Mesothelial cell of epicardium (in vitro differentiated cells): ENCODE data around the gene LRRK1. TPM values are rescaled to one million over a fixed set of nuclear protein-coding genes. Genes with fewer than 3 reads are reported as not detected.

Source experiments
- DNase-seq, 2 experiments: peaks; one replicate each; pipeline ENCODE4 v3.0.0; 2021; ENCODE audit warnings: low spot score in 2 of 2; ENCODE audit not compliant: unreplicated experiment in 2 of 2
- H3K27ac Mint-ChIP-seq: 2 replicates; pipeline ENCODE4 v1.8.0; 2021; ENCODE audit warnings: mixed read lengths
- H3K27me3 Mint-ChIP-seq: 2 replicates; pipeline ENCODE4 v1.8.0; 2021; ENCODE audit warnings: low read depth, mixed read lengths
- H3K36me3 Mint-ChIP-seq: 2 replicates; pipeline ENCODE4 v1.8.0; 2021; ENCODE audit warnings: mixed read lengths
- H3K4me1 Mint-ChIP-seq: 2 replicates; pipeline ENCODE4 v1.8.0; 2021; ENCODE audit warnings: mixed read lengths
- H3K4me3 Mint-ChIP-seq: 2 replicates; pipeline ENCODE4 v1.8.0; 2021; ENCODE audit warnings: mild to moderate bottlenecking, moderate library complexity, mixed read lengths
- H3K9me3 Mint-ChIP-seq: 2 replicates; pipeline ENCODE4 v1.8.0; 2021; ENCODE audit warnings: mixed read lengths
- CTCF ChIP-seq: fragments of 200-600 bp; sonication (generic); IDR thresholded peaks from one replicate; pipeline ENCODE4 v1.5.0; 2021; ENCODE audit warnings: antibody characterized with exemption; ENCODE audit not compliant: unreplicated experiment
- total RNA-seq: library from RNA; stranded (reverse); gene quantifications from 3 replicates; pipeline ENCODE4 v1.2.1, GENCODE V29; 2021

LRRK1 gene
- total RNA-seq, 1 donor from 2014 or later: 2.3 TPM

DNA sequence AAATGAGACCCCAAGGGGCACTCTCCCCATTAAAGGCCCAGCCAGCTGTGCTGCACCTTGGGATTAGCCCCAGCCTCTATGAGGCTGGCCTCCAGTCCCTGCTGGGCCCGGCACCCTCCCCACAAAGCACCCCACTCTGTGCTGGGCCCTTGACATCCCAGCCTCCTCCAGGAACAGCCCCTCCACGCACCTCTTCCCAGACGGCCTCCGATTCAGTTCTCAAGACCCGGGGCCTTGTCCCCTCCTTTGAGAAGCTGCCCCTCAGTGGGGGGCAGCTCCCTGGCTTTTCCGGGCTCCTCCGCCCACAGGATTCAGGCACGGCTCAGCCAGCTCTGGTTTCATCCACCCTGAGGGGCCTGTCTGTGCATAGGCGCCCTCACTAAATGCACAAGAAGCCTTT is 144.1 kb downstream of the LRRK1 start:
- no peak for TF ChIP-seq CTCF
- peak overlapping the region; percentile 47 for H3K27ac Mint-ChIP-seq
- no peaks in the 10 kb centered on the region for H3K27me3 Mint-ChIP-seq
- no peak for DNase-seq
- peaks cover 10% of the 10 kb centered on the region for H3K36me3 Mint-ChIP-seq
- peaks cover 7% of the 10 kb centered on the region for H3K9me3 Mint-ChIP-seq
- H3K4me1 Mint-ChIP-seq: peaks cover 10% of the 10 kb centered on the region
- no peak overlapping the region for H3K4me3 Mint-ChIP-seq

DNA sequence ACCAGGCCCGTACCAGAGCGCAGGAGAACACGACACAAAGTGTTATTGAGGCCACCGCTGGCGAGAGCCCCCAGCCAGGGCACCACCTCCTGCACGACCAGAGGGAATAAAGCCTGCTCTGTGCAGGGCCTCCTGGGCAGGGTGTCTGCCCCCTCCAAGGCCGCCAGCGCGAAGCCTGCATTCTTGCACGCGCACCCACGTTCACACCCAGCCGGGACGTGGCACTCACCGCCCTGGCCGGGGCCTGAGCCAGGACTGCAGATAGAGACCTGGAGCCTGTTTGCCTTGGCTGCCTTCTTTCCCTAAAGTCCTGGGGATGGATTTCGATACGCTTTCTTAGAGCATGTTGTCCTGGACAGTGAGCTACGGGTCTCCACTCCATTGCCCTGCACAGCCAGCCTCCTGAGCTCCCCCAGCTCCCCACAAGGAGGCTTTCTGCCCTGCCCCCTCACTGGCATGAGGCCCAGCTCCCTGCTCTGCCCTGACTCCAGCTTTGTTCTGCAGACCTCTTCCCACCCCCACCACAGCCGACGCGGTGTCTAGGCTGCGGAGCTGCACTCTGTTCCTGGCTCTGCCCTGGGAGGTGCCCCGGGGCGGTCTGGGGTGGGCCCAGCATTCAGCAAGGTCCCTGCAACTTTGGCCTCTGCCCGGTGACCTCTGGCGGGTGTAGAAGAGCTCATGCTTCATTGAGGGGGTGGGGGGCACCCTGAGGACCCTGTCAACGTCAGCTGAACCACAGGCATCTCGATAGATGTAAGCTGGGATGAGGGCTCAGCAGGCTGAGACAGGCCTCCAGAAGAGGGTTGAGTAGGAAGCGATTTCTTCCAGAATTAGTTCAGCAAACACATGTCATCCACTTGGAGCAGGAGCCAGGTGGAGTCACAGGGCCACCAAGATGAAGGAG is 145.0 kb downstream of the LRRK1 start:
- H3K36me3 Mint-ChIP-seq: peaks cover 6% of the 10 kb centered on the region
- no peaks in the 10 kb centered on the region for H3K27me3 Mint-ChIP-seq
- H3K9me3 Mint-ChIP-seq: peaks cover 7% of the 10 kb centered on the region
- no peak for DNase-seq
- no peak overlapping the region for H3K27ac Mint-ChIP-seq
- peaks cover 19% of the 10 kb centered on the region for H3K4me1 Mint-ChIP-seq
- H3K4me3 Mint-ChIP-seq: no peak overlapping the region
- TF ChIP-seq CTCF: no peak

DNA sequence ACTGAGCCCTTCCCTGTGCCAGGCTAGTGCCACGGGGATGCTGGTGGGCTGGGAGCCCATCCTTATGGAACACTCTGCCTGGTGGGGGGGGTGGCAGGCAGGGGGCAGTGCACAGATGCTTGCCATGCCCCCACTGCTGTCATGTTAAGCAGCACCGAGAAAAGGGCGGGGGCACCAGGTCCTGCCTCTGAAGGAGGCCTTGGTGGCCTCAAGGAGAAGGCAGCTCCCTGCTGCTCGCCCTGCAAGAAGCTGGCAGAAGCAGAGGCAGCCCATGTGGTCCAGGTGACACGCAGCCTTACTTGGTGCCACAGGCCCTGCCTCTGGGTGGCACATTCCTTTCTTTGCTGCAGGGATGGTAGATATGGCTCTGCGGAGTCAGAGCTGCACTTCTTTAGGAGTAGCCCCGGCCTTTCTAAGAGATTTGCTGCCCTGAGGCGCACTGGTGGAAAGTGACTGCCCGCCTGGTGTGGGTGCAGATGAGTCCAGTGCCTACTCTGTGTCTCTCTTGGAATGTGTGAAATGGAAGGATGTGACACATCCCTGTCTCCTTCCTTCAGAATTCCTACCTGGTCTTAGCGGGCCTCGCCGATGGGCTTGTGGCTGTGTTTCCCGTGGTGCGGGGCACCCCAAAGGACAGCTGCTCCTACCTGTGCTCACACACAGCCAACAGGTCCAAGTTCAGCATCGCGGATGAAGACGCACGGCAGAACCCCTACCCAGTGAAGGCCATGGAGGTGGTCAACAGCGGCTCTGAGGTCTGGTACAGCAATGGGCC is 145.8 kb downstream of the LRRK1 start:
- no peak for DNase-seq
- Mint-ChIP-seq H3K4me3 (no peak overlapping the region), H3K36me3 (no peaks in the 10 kb centered on the region), H3K27me3 (no peaks in the 10 kb centered on the region), H3K4me1 (peaks cover 26% of the 10 kb centered on the region), H3K9me3 (no peaks in the 10 kb centered on the region), H3K27ac (no peak overlapping the region)
- TF ChIP-seq CTCF: no peak

GRCh38 chr15:101065570-101066221 is 146.5 kb downstream of the LRRK1 start:
- H3K27ac Mint-ChIP-seq: no peak overlapping the region
- no peaks in the 10 kb centered on the region for H3K36me3 Mint-ChIP-seq
- H3K27me3 Mint-ChIP-seq: no peaks in the 10 kb centered on the region
- no peaks in the 10 kb centered on the region for H3K9me3 Mint-ChIP-seq
- TF ChIP-seq CTCF: no peak
- H3K4me1 Mint-ChIP-seq: peaks cover 31% of the 10 kb centered on the region
- no peak for DNase-seq
- H3K4me3 Mint-ChIP-seq: no peak overlapping the region

- Mint-ChIP-seq H3K27me3 (no peaks in the 10 kb centered on the region), H3K27ac (no peak overlapping the region), H3K4me3 (no peak overlapping the region), H3K36me3 (no peaks in the 10 kb centered on the region), H3K4me1 (peaks cover 34% of the 10 kb centered on the region), H3K9me3 (no peaks in the 10 kb centered on the region)
- no peak for TF ChIP-seq CTCF
- DNase-seq: no peak
These were observed 147.6 kb downstream of the LRRK1 start for GRCh38 chr15:101066501-101067408.
